OCI-LY7 (cell line): ENCODE measurements around the gene CASP12.

Experiments
- CTCF ChIP-seq: fragments of 200-600 bp; sonication (generic); conservative IDR thresholded peaks from 2 replicates; pipeline ENCODE4 v1.5.1; 2014; ENCODE audit warnings: mild to moderate bottlenecking, antibody characterized with exemption, low read length, moderate library complexity, mixed read lengths
- EZH2phosphoT487 ChIP-seq: fragments of 200-600 bp; sonication (generic); IDR thresholded peaks from 2 replicates; pipeline ENCODE4 v1.6.1; 2018; ENCODE audit warnings: low read depth, borderline replicate concordance, mild to moderate bottlenecking, mixed run types, antibody characterized with exemption, low read length, moderate library complexity, mixed read lengths

GRCh38 chr11:104898685-104899013 lies 389 bp upstream of the CASP12 start:
- TF ChIP-seq CTCF (no peak), EZH2phosphoT487 (no peak)
